ENCODE data around the gene F13A1. TPM values are rescaled to one million over a fixed set of nuclear protein-coding genes. Genes with fewer than 3 reads are reported as not detected.
A peak's percentile ranks its signal among the peaks of the same experiment; 100 is the strongest.

The F13A1 gene
- polyA plus RNA-seq, 1 of the 3 experiments (the other 2 are of a cell fraction): not detected

GRCh38 chr6:6225885-6226529, 94.5 kb downstream of the F13A1 start:
- H4K20me1 ChIP-seq (ENCODE audit: insufficient read depth): no peaks in the 10 kb centered on the region
- H3K79me2 ChIP-seq (ENCODE audit: insufficient read depth): no peaks in the 10 kb centered on the region
- no peaks in the 10 kb centered on the region for H3K9me3 ChIP-seq
- no peak overlapping the region for H3K4me2 ChIP-seq
- no peaks in the 10 kb centered on the region for H3K4me1 ChIP-seq (ENCODE audit: control insufficient read depth in 1 of 2, insufficient read depth in 2 of 2, low read depth in 1 of 2, low read length in 1 of 2)
- ChIA-PET CTCF (interaction anchor here (1.0 kb wide), 1 partner anchor 1082 kb away, joined by 3 read pairs; no protein-coding TSS in a partner anchor), POLR2A (no interaction called here)
- no peak overlapping the region for H2AFZ ChIP-seq (ENCODE audit: low read depth)
- WGBS (ENCODE audit: low lambda C conversion rate): 0% methylated on average over 2 of the region's 2 CpGs
- H3K9me2 ChIP-seq: no peaks in the 10 kb centered on the region
- no peaks in the 10 kb centered on the region for H3K36me3 ChIP-seq (replicated peaks in 1 of 2; ENCODE audit: control insufficient read depth in 1 of 2, insufficient read depth in 2 of 2, low read length in 1 of 2)
- no peak overlapping the region for H3K27ac ChIP-seq (ENCODE audit: low read depth in 2 of 2, low read length in 1 of 2)
- no peaks in the 10 kb centered on the region for H3K27me3 ChIP-seq (ENCODE audit: insufficient read depth)
- no peak overlapping the region for H3K4me3 ChIP-seq (ENCODE audit: low read depth in 2 of 2, low read length in 1 of 2)
- no peak overlapping the region for H3K9ac ChIP-seq
- TF ChIP-seq ZBTB33 (IDR thresholded peaks at IDR 0.05; ENCODE audit: borderline replicate concordance, low read depth): no peak
- no peak for TF ChIP-seq NFIC (IDR thresholded peaks at IDR 0.05; ENCODE audit: borderline replicate concordance)
- TF ChIP-seq FOXJ3 (CRISPR knock-in tag; IDR thresholded peaks at IDR 0.05): no peak
- TF ChIP-seq MXI1 (IDR thresholded peaks at IDR 0.05; ENCODE audit: low read depth, low read length): no peak
- no peak for TF ChIP-seq NRF1 (IDR thresholded peaks at IDR 0.05; ENCODE audit: low read depth, low read length)
- TF ChIP-seq IRF3 (IDR thresholded peaks at IDR 0.05; ENCODE audit: low read depth, low read length): no peak
- TF ChIP-seq USF2 (IDR thresholded peaks at IDR 0.05; ENCODE audit: borderline replicate concordance, low read depth, low read length): no peak
- no peak for TF ChIP-seq GATA2 (CRISPR knock-in tag; IDR thresholded peaks at IDR 0.05)
- no peak for TF ChIP-seq EP300 (IDR thresholded peaks at IDR 0.05; ENCODE audit: borderline replicate concordance in 1 of 2, low read depth in 1 of 2, low read length in 1 of 2)
- TF ChIP-seq GABPA (IDR thresholded peaks at IDR 0.05; ENCODE audit: low read depth): no peak
- no peaks in the 10 kb centered on the region for H3F3A ChIP-seq (replicated peaks; ENCODE audit: insufficient read depth)
- no peak for DNase-seq

- POLR2A ChIA-PET: no interaction called here
- TF ChIP-seq TCF12 (IDR thresholded peaks at IDR 0.05): no peak
- no peak for TF ChIP-seq RCOR1 (IDR thresholded peaks at IDR 0.05; ENCODE audit: low read length)
- peak; percentile 61 for TF ChIP-seq RAD21 (IDR thresholded peaks at IDR 0.05; ENCODE audit: low read length)
- no peak for TF ChIP-seq GABPA (IDR thresholded peaks at IDR 0.05; ENCODE audit: low read depth)
- TF ChIP-seq CTCF (IDR thresholded peaks at IDR 0.05): peak; percentile 53
- no peak for TF ChIP-seq JUND (IDR thresholded peaks at IDR 0.05)
- TF ChIP-seq USF2 (IDR thresholded peaks at IDR 0.05; ENCODE audit: borderline replicate concordance, low read depth, low read length): no peak
- TF ChIP-seq EZH2phosphoT487 (IDR thresholded peaks at IDR 0.05; ENCODE audit: borderline replicate concordance, low read depth): no peak
- no peak for TF ChIP-seq EP300 (IDR thresholded peaks at IDR 0.05; ENCODE audit: borderline replicate concordance in 1 of 2, low read depth in 1 of 2, low read length in 1 of 2)
- TF ChIP-seq PBX3 (IDR thresholded peaks at IDR 0.05): no peak
- TF ChIP-seq FOXJ3 (CRISPR knock-in tag; IDR thresholded peaks at IDR 0.05): no peak
- no peak for TF ChIP-seq MEF2A (IDR thresholded peaks at IDR 0.05; ENCODE audit: borderline replicate concordance, low read depth)
- no peak for TF ChIP-seq NFIC (IDR thresholded peaks at IDR 0.05; ENCODE audit: borderline replicate concordance)
These were observed 95.5 kb downstream of the F13A1 start for GRCh38 chr6:6224933-6225486.

More at GRCh38 chr6:6224933-6225486, 95.5 kb downstream of the F13A1 start:
- H2AFZ ChIP-seq (ENCODE audit: low read depth): no peak overlapping the region
- H3K9me3 ChIP-seq: no peaks in the 10 kb centered on the region
- peak; percentile 15 for DNase-seq
- no peaks in the 10 kb centered on the region for H3K9me2 ChIP-seq
- H3K4me1 ChIP-seq (ENCODE audit: control insufficient read depth in 1 of 2, insufficient read depth in 2 of 2, low read depth in 1 of 2, low read length in 1 of 2): no peaks in the 10 kb centered on the region
- H3K9ac ChIP-seq: no peak overlapping the region
- no peaks in the 10 kb centered on the region for H3K79me2 ChIP-seq (ENCODE audit: insufficient read depth)
- WGBS (ENCODE audit: low lambda C conversion rate): 5% methylated on average over 6 of the region's 6 CpGs
- no peak overlapping the region for H3K27ac ChIP-seq (ENCODE audit: low read depth in 2 of 2, low read length in 1 of 2)
- CTCF ChIA-PET: no interaction called here
- H3F3A ChIP-seq (replicated peaks; ENCODE audit: insufficient read depth): no peaks in the 10 kb centered on the region
- peak overlapping the region; percentile 26; the same call in 1 of the 2 replicates for H3K4me2 ChIP-seq
- no peaks in the 10 kb centered on the region for H3K36me3 ChIP-seq (replicated peaks in 1 of 2; ENCODE audit: control insufficient read depth in 1 of 2, insufficient read depth in 2 of 2, low read length in 1 of 2)
- H3K4me3 ChIP-seq (ENCODE audit: low read depth in 2 of 2, low read length in 1 of 2): no peak overlapping the region
- H3K27me3 ChIP-seq (ENCODE audit: insufficient read depth): no peaks in the 10 kb centered on the region
- H4K20me1 ChIP-seq (ENCODE audit: insufficient read depth): no peaks in the 10 kb centered on the region

Data from SK-N-SH (cell line).